Nephron (organoid): ENCODE measurements around the gene ALDH3B2.

Experiments used
- H3K27ac Mint-ChIP-seq, 3 experiments: 2 replicates each; pipeline ENCODE4 v1.8.0; 2020; ENCODE audit warnings: mixed read lengths in 3 of 3, mild to moderate bottlenecking in 2 of 3, moderate library complexity in 1 of 3
- H3K27me3 Mint-ChIP-seq: 2 replicates; pipeline ENCODE4 v1.8.0; 2021; ENCODE audit warnings: low read depth, mild to moderate bottlenecking, moderate library complexity, mixed read lengths
- H3K36me3 Mint-ChIP-seq: 2 replicates; pipeline ENCODE4 v1.8.0; 2020; ENCODE audit warnings: low read depth, mixed read lengths
- H3K4me1 Mint-ChIP-seq: 2 replicates; pipeline ENCODE4 v1.8.0; 2020; ENCODE audit warnings: mixed read lengths
- H3K4me3 Mint-ChIP-seq, 3 experiments: 2 replicates each; pipeline ENCODE4 v1.8.0; 2020; ENCODE audit warnings: mild to moderate bottlenecking in 3 of 3, mixed read lengths in 3 of 3, moderate library complexity in 2 of 3
- H3K9me3 Mint-ChIP-seq: 2 replicates; pipeline ENCODE4 v1.8.0; 2020; ENCODE audit warnings: mixed read lengths
- TF ChIP-seq, protein P1 (sequence below), 3 experiments: fragments of 200-600 bp; sonication (generic); IDR thresholded peaks; one replicate each; pipeline ENCODE4 v1.5.0; 2021; ENCODE audit warnings: antibody characterized with exemption in 3 of 3; ENCODE audit not compliant: unreplicated experiment in 3 of 3

ALDH3B2 gene

DNA sequence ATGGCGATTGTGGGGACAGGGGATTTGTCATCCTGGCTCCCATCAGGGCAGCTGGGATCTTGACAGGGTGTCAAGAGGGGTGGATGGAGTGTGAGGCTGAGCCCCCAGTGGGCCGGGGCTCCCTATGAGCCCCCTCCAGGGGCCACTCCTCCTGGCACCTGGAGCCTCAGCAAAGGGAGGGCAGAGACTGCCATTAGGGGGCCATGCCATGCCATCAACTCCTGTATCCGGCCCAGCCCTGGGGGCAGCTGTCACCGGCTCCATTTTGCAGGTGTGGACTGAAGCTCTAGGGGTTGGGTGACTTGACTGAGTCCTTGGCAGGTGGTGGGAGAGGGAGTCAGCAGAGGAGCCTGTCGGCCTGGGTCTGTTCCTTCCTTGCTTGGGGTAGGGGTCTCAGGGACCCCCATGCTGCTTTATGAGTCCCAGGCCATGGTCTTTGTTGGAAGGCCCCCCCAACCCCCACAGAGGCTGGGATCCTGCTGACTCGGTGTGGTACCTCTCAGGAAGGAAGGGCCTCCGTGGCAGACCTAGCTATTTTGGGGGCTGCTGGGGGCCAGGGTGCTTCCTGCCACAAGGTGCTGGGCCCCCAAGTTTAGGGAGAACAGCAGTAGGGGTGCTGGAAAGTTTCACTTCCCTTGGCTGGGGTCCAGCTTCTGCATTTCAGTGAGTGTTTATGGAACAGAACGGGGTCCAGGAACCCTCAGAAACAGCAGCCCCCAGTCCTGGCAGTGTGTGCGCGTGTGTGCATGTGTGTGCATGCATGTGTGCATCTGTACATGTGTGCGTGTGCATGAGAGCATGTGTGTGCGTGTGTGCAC, 25.4 kb downstream of the ALDH3B2 start:
- peak overlapping the region in 1 of 3 experiments; percentile 56 for H3K27ac Mint-ChIP-seq
- TF ChIP-seq, protein P1, sequence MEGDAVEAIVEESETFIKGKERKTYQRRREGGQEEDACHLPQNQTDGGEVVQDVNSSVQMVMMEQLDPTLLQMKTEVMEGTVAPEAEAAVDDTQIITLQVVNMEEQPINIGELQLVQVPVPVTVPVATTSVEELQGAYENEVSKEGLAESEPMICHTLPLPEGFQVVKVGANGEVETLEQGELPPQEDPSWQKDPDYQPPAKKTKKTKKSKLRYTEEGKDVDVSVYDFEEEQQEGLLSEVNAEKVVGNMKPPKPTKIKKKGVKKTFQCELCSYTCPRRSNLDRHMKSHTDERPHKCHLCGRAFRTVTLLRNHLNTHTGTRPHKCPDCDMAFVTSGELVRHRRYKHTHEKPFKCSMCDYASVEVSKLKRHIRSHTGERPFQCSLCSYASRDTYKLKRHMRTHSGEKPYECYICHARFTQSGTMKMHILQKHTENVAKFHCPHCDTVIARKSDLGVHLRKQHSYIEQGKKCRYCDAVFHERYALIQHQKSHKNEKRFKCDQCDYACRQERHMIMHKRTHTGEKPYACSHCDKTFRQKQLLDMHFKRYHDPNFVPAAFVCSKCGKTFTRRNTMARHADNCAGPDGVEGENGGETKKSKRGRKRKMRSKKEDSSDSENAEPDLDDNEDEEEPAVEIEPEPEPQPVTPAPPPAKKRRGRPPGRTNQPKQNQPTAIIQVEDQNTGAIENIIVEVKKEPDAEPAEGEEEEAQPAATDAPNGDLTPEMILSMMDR (IDR thresholded peaks at IDR 0.05; ENCODE audit: unreplicated experiment in 3 of 3), result no peak
- peaks cover 12% of the 10 kb centered on the region for H3K4me1 Mint-ChIP-seq
- no peak overlapping the region for H3K4me3 Mint-ChIP-seq
- H3K36me3 Mint-ChIP-seq, result no peaks in the 10 kb centered on the region
- H3K27me3 Mint-ChIP-seq, result peaks cover 9% of the 10 kb centered on the region
- H3K9me3 Mint-ChIP-seq, result peaks cover 2% of the 10 kb centered on the region

DNA sequence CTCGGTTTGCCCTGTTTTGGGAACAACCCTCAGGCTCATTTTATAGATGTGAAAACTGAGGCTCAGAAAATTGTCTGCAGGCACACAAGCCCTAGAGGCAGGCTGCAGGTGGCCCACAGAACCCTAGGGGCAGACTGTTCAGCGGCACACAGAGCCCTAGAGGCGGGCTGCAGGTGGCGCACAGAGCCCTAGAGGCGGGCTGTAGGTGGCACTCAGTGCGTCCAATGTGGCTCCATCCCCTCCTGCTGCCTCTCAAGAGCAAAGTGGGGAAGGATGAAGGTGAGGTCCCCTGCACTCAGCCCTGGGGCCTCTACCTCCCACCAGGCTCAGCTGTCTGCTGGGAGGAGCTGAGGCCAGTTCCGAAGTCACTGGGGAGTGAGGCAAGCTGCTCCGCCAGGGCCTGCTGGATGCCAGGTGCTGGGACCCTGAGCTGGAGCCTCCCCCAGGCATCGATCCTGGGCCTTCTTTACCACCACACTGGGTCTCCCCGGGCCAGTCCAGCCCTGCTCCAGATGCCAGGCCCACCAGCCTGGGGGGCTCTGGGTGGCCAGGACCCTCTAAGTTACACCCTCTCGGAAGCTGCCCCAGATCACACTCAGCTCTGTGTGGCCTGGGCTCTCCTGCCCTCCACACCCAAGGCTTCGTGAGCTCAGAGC, 26.2 kb downstream of the ALDH3B2 start:
- no peak overlapping the region for H3K4me3 Mint-ChIP-seq
- H3K27me3 Mint-ChIP-seq, result peaks cover 9% of the 10 kb centered on the region
- H3K27ac Mint-ChIP-seq, result peak overlapping the region in 2 of 3 experiments; percentile 22 to 33
- TF ChIP-seq, protein P1 (IDR thresholded peaks at IDR 0.05; ENCODE audit: unreplicated experiment in 3 of 3), result peak in 2 of 3 experiments; percentile 8 to 24
- peaks cover 12% of the 10 kb centered on the region for H3K4me1 Mint-ChIP-seq
- no peaks in the 10 kb centered on the region for H3K9me3 Mint-ChIP-seq
- H3K36me3 Mint-ChIP-seq, result no peaks in the 10 kb centered on the region

DNA sequence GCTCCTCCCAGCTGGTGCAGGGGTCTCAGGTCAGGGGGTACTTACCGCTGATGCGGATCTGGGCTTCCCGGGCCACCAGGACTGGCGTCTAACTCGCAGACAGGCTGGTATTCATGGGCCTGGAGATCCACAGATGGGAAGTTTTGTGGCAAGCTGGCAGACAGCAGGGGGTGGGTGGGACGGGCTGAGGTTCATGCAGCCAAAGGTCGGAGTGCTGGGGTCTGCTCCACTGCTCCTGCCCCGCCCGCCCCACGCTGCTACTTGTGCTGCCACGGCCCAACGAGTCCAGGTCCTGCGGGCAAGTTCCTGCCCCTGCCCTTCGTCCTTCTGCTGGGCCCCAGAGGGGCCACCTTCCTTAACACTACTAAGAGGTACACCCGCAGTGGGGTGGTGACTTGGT, 27.0 kb downstream of the ALDH3B2 start:
- no peak overlapping the region for H3K4me3 Mint-ChIP-seq
- H3K36me3 Mint-ChIP-seq, result no peaks in the 10 kb centered on the region
- no peaks in the 10 kb centered on the region for H3K9me3 Mint-ChIP-seq
- TF ChIP-seq, protein P1 (IDR thresholded peaks at IDR 0.05; ENCODE audit: unreplicated experiment in 3 of 3), result no peak
- peaks cover 9% of the 10 kb centered on the region for H3K4me1 Mint-ChIP-seq
- peak overlapping the region in 2 of 3 experiments; percentile 22 to 33 for H3K27ac Mint-ChIP-seq
- H3K27me3 Mint-ChIP-seq, result peaks cover 8% of the 10 kb centered on the region

DNA sequence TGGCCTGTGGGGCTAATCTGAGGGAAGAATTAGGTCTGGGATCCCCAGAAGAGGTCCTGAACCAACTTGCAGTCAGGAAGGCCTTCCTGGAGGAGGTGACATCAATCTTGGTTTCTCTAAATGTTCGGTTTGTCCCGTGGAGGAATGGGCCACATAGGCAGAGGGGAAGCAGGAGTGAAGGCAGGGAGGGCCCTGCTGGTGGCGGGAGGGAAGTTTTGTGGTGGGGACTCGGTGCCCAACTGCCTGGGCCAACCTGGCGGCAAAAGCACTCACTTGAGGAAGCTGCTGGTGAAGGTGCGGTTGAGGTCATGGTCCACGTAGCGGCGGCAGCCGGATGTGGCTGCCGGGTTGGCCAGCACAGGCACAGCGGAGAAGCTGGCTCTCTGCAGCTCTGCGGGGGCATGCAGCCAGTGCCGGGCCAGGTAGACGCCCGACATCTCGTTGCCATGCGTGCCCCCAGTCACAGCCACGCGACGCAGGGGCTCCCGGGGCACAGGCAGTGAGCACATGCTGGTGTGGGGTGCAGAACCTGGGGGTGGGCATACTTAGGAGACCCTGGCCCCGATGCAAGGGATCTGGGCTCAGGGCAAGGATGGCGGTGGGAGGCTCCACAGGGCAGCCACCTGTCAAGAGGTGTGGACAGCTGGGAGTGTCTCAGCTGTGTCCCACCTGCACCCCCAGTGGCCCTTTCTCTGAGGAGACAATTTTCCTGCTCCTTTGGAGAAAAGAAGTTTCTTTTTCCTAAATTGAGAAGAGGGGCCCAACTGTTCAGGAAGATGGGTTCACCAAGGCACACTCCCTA, 27.7 kb downstream of the ALDH3B2 start:
- Mint-ChIP-seq H3K4me1 (peaks cover 7% of the 10 kb centered on the region), H3K27ac (no peak overlapping the region), H3K27me3 (peaks cover 11% of the 10 kb centered on the region), H3K36me3 (no peaks in the 10 kb centered on the region), H3K9me3 (no peaks in the 10 kb centered on the region), H3K4me3 (no peak overlapping the region)
- TF ChIP-seq, protein P1 (IDR thresholded peaks at IDR 0.05; ENCODE audit: unreplicated experiment in 3 of 3), result no peak

DNA sequence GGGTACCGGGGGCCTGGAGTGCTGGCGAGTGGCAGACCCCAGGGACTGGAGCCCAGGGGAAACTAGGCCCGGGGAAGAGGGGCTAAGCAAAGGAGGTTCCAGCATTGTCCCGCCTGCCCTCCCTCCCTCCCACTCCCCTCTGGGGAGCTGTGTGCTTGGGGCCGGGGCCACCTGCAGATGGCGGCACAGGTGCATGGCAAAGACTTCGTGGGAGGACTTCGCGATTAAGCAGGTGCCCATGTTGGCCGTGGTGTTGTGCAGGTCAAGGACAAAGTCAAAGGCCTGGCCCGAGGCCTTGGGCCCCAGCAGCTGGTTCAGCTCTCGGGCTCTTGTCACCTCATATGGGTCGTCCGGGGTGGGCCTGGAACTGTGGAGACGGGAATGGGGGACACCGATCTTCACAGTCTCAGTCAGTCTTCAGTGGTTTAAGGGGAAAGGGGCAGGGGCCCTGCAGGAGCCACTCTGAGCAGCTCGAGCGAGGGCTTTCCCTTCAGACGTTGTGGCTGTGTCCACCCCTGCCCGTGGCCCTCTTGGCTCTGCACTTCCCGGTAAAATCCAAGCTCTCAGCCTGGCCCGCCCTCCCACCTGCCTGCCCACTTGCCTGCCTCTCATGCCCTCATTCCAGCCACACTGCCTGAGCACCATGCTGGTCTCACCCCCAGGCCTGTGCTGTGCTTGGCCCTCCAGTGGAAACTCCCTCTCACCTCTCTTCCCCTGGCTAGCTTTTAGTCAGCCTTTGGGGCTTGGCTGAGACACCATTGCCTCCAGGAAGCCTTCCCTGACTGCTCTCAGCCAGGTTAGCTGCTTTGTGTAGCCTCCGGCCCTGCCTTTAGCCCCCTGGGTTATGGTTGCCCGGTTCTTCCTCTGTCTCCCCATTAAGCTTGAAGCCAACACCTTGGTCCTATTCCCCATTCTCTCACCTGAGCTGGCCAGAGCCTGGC, 28.6 kb downstream of the ALDH3B2 start:
- Mint-ChIP-seq H3K27ac (no peak overlapping the region), H3K9me3 (no peaks in the 10 kb centered on the region), H3K4me1 (peaks cover 7% of the 10 kb centered on the region), H3K36me3 (no peaks in the 10 kb centered on the region), H3K4me3 (no peak overlapping the region), H3K27me3 (peaks cover 11% of the 10 kb centered on the region)
- TF ChIP-seq, protein P1 (IDR thresholded peaks at IDR 0.05; ENCODE audit: unreplicated experiment in 3 of 3), result no peak
